DND-41 (cell line): ENCODE measurements around the gene LARP4B.

Experiments
- CTCF ChIP-seq: IDR thresholded peaks from 2 replicates; pipeline ENCODE4 v1.5.1; 2012; ENCODE audit warnings: borderline replicate concordance, low read length, moderate library complexity, mild to moderate bottlenecking; ENCODE audit not compliant: poor library complexity, severe bottlenecking; ENCODE audit errors: extremely low read depth
- EZH2 ChIP-seq: IDR thresholded peaks from 3 replicates; pipeline ENCODE4 v1.6.1; 2012; ENCODE audit warnings: borderline replicate concordance, low read depth, mild to moderate bottlenecking, moderate library complexity, low read length, inconsistent platforms; ENCODE audit not compliant: severe bottlenecking

- TF ChIP-seq CTCF (no peak), EZH2 (no peak)
Measured at GRCh38 chr10:767211-767610, 164.3 kb downstream of the LARP4B start.
